ENCODE data around the gene CMTR1.

The CMTR1 gene

GRCh38 chr6:37511201-37511600 is 78.2 kb downstream of the CMTR1 start:
- DNase-seq (ENCODE audit: low spot score) = no peak
- FAIRE-seq = no peak

GRCh38 chr6:37511910-37512399 is 78.9 kb downstream of the CMTR1 start:
- no peak for FAIRE-seq
- no peak for DNase-seq (ENCODE audit: low spot score)

- FAIRE-seq (no peak), DNase-seq (ENCODE audit: low spot score) (no peak)
Measured at GRCh38 chr6:37512400-37513011, 79.5 kb downstream of the CMTR1 start.

GRCh38 chr6:37513155-37513554 is 80.1 kb downstream of the CMTR1 start:
- DNase-seq (ENCODE audit: low spot score) (no peak), FAIRE-seq (no peak)

- DNase-seq (ENCODE audit: low spot score) (no peak), FAIRE-seq (no peak)
Measured at GRCh38 chr6:37513576-37513975, 80.6 kb downstream of the CMTR1 start.

- peak; percentile 53 for FAIRE-seq
- no peak for DNase-seq (ENCODE audit: low spot score)
Measured at GRCh38 chr6:37514321-37514771, 81.3 kb downstream of the CMTR1 start.

- DNase-seq (ENCODE audit: low spot score) (no peak), FAIRE-seq (no peak)
Measured at GRCh38 chr6:37514837-37515236, 81.8 kb downstream of the CMTR1 start.

- DNase-seq (ENCODE audit: low spot score) (no peak), FAIRE-seq (no peak)
Measured at GRCh38 chr6:37515712-37516075, 82.7 kb downstream of the CMTR1 start.

GRCh38 chr6:37516076-37516919 is 83.3 kb downstream of the CMTR1 start:
- DNase-seq (ENCODE audit: low spot score) (peak; percentile 48), FAIRE-seq (peak; percentile 77)

GRCh38 chr6:37516920-37517405 is 83.9 kb downstream of the CMTR1 start:
- DNase-seq (ENCODE audit: low spot score) (no peak), FAIRE-seq (no peak)

GRCh38 chr6:37517411-37517812 is 84.4 kb downstream of the CMTR1 start:
- DNase-seq (ENCODE audit: low spot score) (no peak), FAIRE-seq (no peak)

- no peak for DNase-seq (ENCODE audit: low spot score)
- FAIRE-seq = no peak
Measured at GRCh38 chr6:37518116-37518515, 85.1 kb downstream of the CMTR1 start.

- DNase-seq (ENCODE audit: low spot score) (no peak), FAIRE-seq (no peak)
Measured at GRCh38 chr6:37519461-37519860, 86.4 kb downstream of the CMTR1 start.

GRCh38 chr6:37520926-37521325 is 87.9 kb downstream of the CMTR1 start:
- FAIRE-seq (no peak), DNase-seq (ENCODE audit: low spot score) (no peak)

- FAIRE-seq = no peak
Measured at GRCh38 chr6:37521674-37522073, 88.7 kb downstream of the CMTR1 start.

GRCh38 chr6:37522836-37523235 is 89.8 kb downstream of the CMTR1 start:
- no peak for FAIRE-seq
- no peak for DNase-seq (ENCODE audit: low spot score)

More at GRCh38 chr6:37521674-37522073, 88.7 kb downstream of the CMTR1 start:
- no peak for DNase-seq (ENCODE audit: low spot score)

GRCh38 chr6:37523412-37523811 is 90.4 kb downstream of the CMTR1 start:
- no peak for DNase-seq (ENCODE audit: low spot score)
- FAIRE-seq = no peak

GRCh38 chr6:37524025-37524969 is 91.3 kb downstream of the CMTR1 start:
- DNase-seq (ENCODE audit: low spot score) (peak; percentile 41), FAIRE-seq (no peak)

GRCh38 chr6:37524970-37525318 is 91.9 kb downstream of the CMTR1 start:
- no peak for DNase-seq (ENCODE audit: low spot score)
- FAIRE-seq = no peak

- DNase-seq (ENCODE audit: low spot score) (peak; percentile 59), FAIRE-seq (no peak)
Measured at GRCh38 chr6:37525460-37526357, 92.7 kb downstream of the CMTR1 start.

Measured in urothelium cell line (cell line).